ENCODE results near the gene MLXIPL. TPM values are rescaled to one million over a fixed set of nuclear protein-coding genes. Genes with fewer than 3 reads are reported as not detected.

Gene MLXIPL
- total RNA-seq, 1 experiment from 2014 or later, result 6.1 TPM

GRCh38 chr7:73599151-73599882, 25.0 kb downstream of the MLXIPL start:
- Histone ChIP-seq H2BK120ac (ENCODE audit: low read depth, low read length, poor library complexity, severe bottlenecking) (no peak overlapping the region), H2BK20ac (ENCODE audit: low read depth, low read length, poor library complexity, severe bottlenecking) (no peak overlapping the region), H2BK15ac (ENCODE audit: low read depth, low read length) (no peak overlapping the region), H3K4me1 (ENCODE audit: insufficient read depth, low read length) (no peaks in the 10 kb centered on the region; the same call in 1 of the 2 replicates), H3K4ac (ENCODE audit: low read depth, low read length) (no peak overlapping the region), H3K79me1 (ENCODE audit: insufficient read depth, low read depth, low read length, poor library complexity, severe bottlenecking) (no peaks in the 10 kb centered on the region), H3K9me3 (ENCODE audit: control insufficient read depth, low read depth, low read length) (no peaks in the 10 kb centered on the region), H4K8ac (replicated peaks; ENCODE audit: insufficient read length, low read depth, low read length) (no peak overlapping the region), H3K23me2 (ENCODE audit: insufficient read length, low read depth, low read length, poor library complexity, severe bottlenecking) (no peaks in the 10 kb centered on the region), H2AK5ac (ENCODE audit: insufficient read length, low read length) (no peak overlapping the region), H3K18ac (ENCODE audit: insufficient read length, low read depth, low read length) (no peak overlapping the region), H4K20me1 (ENCODE audit: control insufficient read depth, insufficient read depth, insufficient read length) (no peaks in the 10 kb centered on the region), H2BK5ac (ENCODE audit: insufficient read length, low read length) (no peak overlapping the region), H3K4me2 (ENCODE audit: insufficient read depth, insufficient read length, low read length) (no peak overlapping the region), H2AFZ (ENCODE audit: low read length) (no peak overlapping the region), H3K9ac (ENCODE audit: extremely low read depth, insufficient read length, low read length) (no peak overlapping the region), H2BK12ac (ENCODE audit: insufficient read length, low read depth, low read length) (no peak overlapping the region), H3K27me3 (ENCODE audit: insufficient read depth, low read length) (no peaks in the 10 kb centered on the region; the same call in 1 of the 2 replicates), H3K79me2 (ENCODE audit: insufficient read depth, low read length) (no peaks in the 10 kb centered on the region), H3T11ph (ENCODE audit: low read length) (no peak overlapping the region), H3K56ac (ENCODE audit: insufficient read length, low read depth, low read length) (no peak overlapping the region), H4K5ac (ENCODE audit: insufficient read length, low read depth, low read length) (no peak overlapping the region), H3K23ac (ENCODE audit: insufficient read length, low read depth, low read length) (no peak overlapping the region), H4K91ac (ENCODE audit: insufficient read length, low read depth, low read length) (no peak overlapping the region), H3K14ac (ENCODE audit: insufficient read depth, low read length) (no peak overlapping the region; the same call in 1 of the 2 replicates), H3K27ac (ENCODE audit: insufficient read length, low read depth, low read length) (no peak overlapping the region)
- peaks cover 4 to 35% of the 10 kb centered on the region in 2 experiments; a peak in 3 of 4 replicates for H3K4me1 Mint-ChIP-seq
- no peak for DNase-seq
- no peak for TF ChIP-seq CTCF (conservative IDR thresholded peaks at IDR 0.05)
- WGBS (ENCODE audit: extremely low coverage, insufficient read length, low lambda C conversion rate), result no CpG with 5 or more reads among the region's 13 CpGs
- H3K4me3 Mint-ChIP-seq, result no peak overlapping the region
- peaks cover 51% of the 10 kb centered on the region for H3K27me3 Mint-ChIP-seq (ENCODE audit: low read depth)
- no peaks in the 10 kb centered on the region for H3K9me3 Mint-ChIP-seq
- H3K36me3 Mint-ChIP-seq (ENCODE audit: insufficient read depth in 1 of 3, low read depth in 3 of 3), result peaks cover 0 to 4% (median 0%) of the 10 kb centered on the region in 3 experiments; a peak in 3 of 7 replicates
- no peak overlapping the region for H3K27ac Mint-ChIP-seq

Measured in H9 (cell line).